HepG2 (cell line): ENCODE results near the gene CPNE2. TPM values are rescaled to one million over a fixed set of nuclear protein-coding genes. Genes with fewer than 3 reads are reported as not detected.

Source experiments
- CC2D1A ChIP-seq: sonication (generic); formaldehyde crosslinking; IDR thresholded peaks from 2 replicates; pipeline ENCODE4 v1.8.1; 2023; ENCODE audit warnings: mild to moderate bottlenecking, missing genetic modification reagents
- ERF ChIP-seq: IDR thresholded peaks from 2 replicates; pipeline ENCODE4 v1.6.1; 2018; ENCODE audit warnings: missing biosample characterization, missing genetic modification reagents
- GABPA ChIP-seq, 2 experiments: IDR thresholded peaks; 2 replicates each; pipeline ENCODE4 v1.6.1; 2011 to 2016; ENCODE audit warnings: low read depth in 2 of 2, low read length in 1 of 2, missing biosample characterization in 1 of 2, missing genetic modification characterization in 1 of 2
- GRHL1 ChIP-seq: sonication (generic); formaldehyde crosslinking; conservative IDR thresholded peaks from 2 replicates; pipeline ENCODE4 v1.8.0; 2022; ENCODE audit warnings: missing genetic modification reagents
- HNRNPK ChIP-seq: fragments of 200-400 bp; formaldehyde crosslinking; IDR thresholded peaks from 2 replicates; pipeline ENCODE4 v1.6.1; 2018; ENCODE audit warnings: low read length, low read depth, moderate library complexity, mild to moderate bottlenecking; ENCODE audit not compliant: poor library complexity, severe bottlenecking
- LBX2 ChIP-seq: sonication (generic); formaldehyde crosslinking; IDR thresholded peaks from 2 replicates; pipeline ENCODE4 v1.5.0; 2020; ENCODE audit warnings: missing genetic modification reagents, mild to moderate bottlenecking, borderline replicate concordance
- LRRFIP1 ChIP-seq: sonication (generic); formaldehyde crosslinking; conservative IDR thresholded peaks from 2 replicates; pipeline ENCODE4 v1.4.0; 2020; ENCODE audit warnings: missing genetic modification reagents
- PATZ1 ChIP-seq: sonication (generic); formaldehyde crosslinking; IDR thresholded peaks from 2 replicates; pipeline ENCODE4 v1.4.0; 2020; ENCODE audit warnings: missing genetic modification reagents
- POGZ ChIP-seq: sonication (generic); formaldehyde crosslinking; IDR thresholded peaks from 2 replicates; pipeline ENCODE4 v1.4.0; 2020; ENCODE audit warnings: mild to moderate bottlenecking, missing genetic modification reagents
- SMAD3 ChIP-seq: sonication (generic); formaldehyde crosslinking; IDR thresholded peaks from 2 replicates; pipeline ENCODE4 v1.4.0; 2020; ENCODE audit warnings: missing genetic modification reagents
- SUZ12 ChIP-seq: fragments of 150-350 bp; IDR thresholded peaks from 2 replicates; pipeline ENCODE4 v1.6.1; 2014; ENCODE audit warnings: low read depth, low read length
- ZBTB34 ChIP-seq: sonication (generic); formaldehyde crosslinking; IDR thresholded peaks from 2 replicates; pipeline ENCODE4 v1.8.0; 2022; ENCODE audit warnings: mild to moderate bottlenecking, missing genetic modification reagents
- ZNF614 ChIP-seq: IDR thresholded peaks from 2 replicates; pipeline ENCODE4 v1.6.1; 2018; ENCODE audit warnings: missing biosample characterization, missing genetic modification reagents, inconsistent platforms, borderline replicate concordance
- ZNF674 ChIP-seq: sonication (generic); formaldehyde crosslinking; IDR thresholded peaks from 2 replicates; pipeline ENCODE4 v1.5.0; 2020; ENCODE audit warnings: low read depth, mild to moderate bottlenecking, missing genetic modification reagents
- ZNF687 ChIP-seq: sonication (generic); formaldehyde crosslinking; IDR thresholded peaks from 2 replicates; pipeline ENCODE4 v1.5.1; 2020; ENCODE audit warnings: mild to moderate bottlenecking, missing genetic modification reagents, moderate library complexity
- ZNF761 ChIP-seq: sonication (generic); formaldehyde crosslinking; conservative IDR thresholded peaks from 2 replicates; pipeline ENCODE4 v1.4.0; 2020; ENCODE audit warnings: mild to moderate bottlenecking, missing genetic modification reagents
- polyA plus RNA-seq, 8 experiments: library from polyadenylated mRNA; depleted of rRNA in 3 of 8; stranded (reverse) in 7 of 8; unstranded in 1 of 8; fragments of >200 nt; fragmentation: Illumina TruSeq in 4 of 8; extraction: Trizol in 4 of 8; gene quantifications; 2 replicates each; pipeline versions ENCODE4 v1.2.1 to v1.2.3, GENCODE V29; 2011 to 2016; ENCODE audit warnings: low read depth in 4 of 8, missing spikeins in 1 of 8, mixed read lengths in 1 of 8; ENCODE audit not compliant: insufficient read depth in 1 of 8
- total RNA-seq, 5 experiments: library from RNA; depleted of rRNA; stranded (reverse); fragments of >200 nt; fragmentation: Illumina TruSeq; extraction: Trizol; gene quantifications; 2 replicates each; pipeline ENCODE4 v1.2.3, GENCODE V29; 2016; ENCODE audit warnings: low read depth in 1 of 5

CPNE2 gene
- total and polyA plus RNA-seq, 2 of the 13 experiments (the other 11 are each of a cell fraction or from before 2014, with no cell fraction given): 10.6 to 23.3 TPM

GRCh38 chr16:57084257-57084770, 8.1 kb upstream of the CPNE2 start (continued):
- TF ChIP-seq LRRFIP1 (CRISPR knock-in tag): no peak; the same call in 1 of the 2 replicates
- TF ChIP-seq HNRNPK: no peak
- peak; percentile 36; the same call in 1 of the 2 replicates for TF ChIP-seq ZNF614 (CRISPR knock-in tag)
- TF ChIP-seq PATZ1: peak; percentile 74; the same call in 1 of the 2 replicates
- no peak for TF ChIP-seq GABPA (IDR thresholded peaks at IDR 0.05; ENCODE audit: low read depth, low read length)
- TF ChIP-seq GABPA (CRISPR knock-in tag; IDR thresholded peaks at IDR 0.05; ENCODE audit: low read depth): no peak
- TF ChIP-seq ZNF687: peak; percentile 52
- TF ChIP-seq CC2D1A: no peak
- TF ChIP-seq SMAD3: peak; percentile 57; the same call in 1 of the 2 replicates
- TF ChIP-seq ERF (CRISPR knock-in tag): peak; percentile 62; the same call in 1 of the 2 replicates
- TF ChIP-seq LBX2 (CRISPR knock-in tag): no peak
- no peak for TF ChIP-seq SUZ12
- TF ChIP-seq ZNF761 (CRISPR knock-in tag): no peak
- TF ChIP-seq ZBTB34 (CRISPR knock-in tag): no peak
- no peak for TF ChIP-seq GRHL1 (CRISPR knock-in tag)
- TF ChIP-seq POGZ (CRISPR knock-in tag): no peak
- no peak for TF ChIP-seq ZNF674 (CRISPR knock-in tag)
